SIG-M5 (cell line): ENCODE measurements around the gene FBL.
"Not testable (repeated sequence)": the region's sequence is repeated elsewhere in the genome, so short reads cannot be mapped to it uniquely, and the experiment has no call there.

Experiments used
- DNase-seq: peaks from one replicate; lab custom pipeline; 2025; lab: John Stamatoyannopoulos, UW

FBL gene

GRCh38 chr19:39876486-39876885, 30.3 kb upstream of the FBL start:
- not testable (repeated sequence) for DNase-seq

- DNase-seq = not testable (repeated sequence)
Measured at GRCh38 chr19:39875401-39875864, 29.3 kb upstream of the FBL start.

GRCh38 chr19:39874404-39874803, 28.2 kb upstream of the FBL start:
- no peak for DNase-seq

- DNase-seq = no peak
Measured at GRCh38 chr19:39873385-39873784, 27.2 kb upstream of the FBL start.

GRCh38 chr19:39871886-39872866, 26.0 kb upstream of the FBL start:
- DNase-seq = no peak

GRCh38 chr19:39871362-39871761, 25.2 kb upstream of the FBL start:
- no peak for DNase-seq

GRCh38 chr19:39870171-39870971, 24.2 kb upstream of the FBL start:
- DNase-seq = no peak

GRCh38 chr19:39867952-39868351, 21.8 kb upstream of the FBL start:
- no peak for DNase-seq

- no peak for DNase-seq
Measured at GRCh38 chr19:39867133-39867532, 21.0 kb upstream of the FBL start.

GRCh38 chr19:39865953-39866352, 19.8 kb upstream of the FBL start:
- DNase-seq = no peak

- DNase-seq = no peak
Measured at GRCh38 chr19:39865186-39865585, 19.0 kb upstream of the FBL start.

- no peak for DNase-seq
Measured at GRCh38 chr19:39864118-39864517, 17.9 kb upstream of the FBL start.

GRCh38 chr19:39858541-39858940, 12.4 kb upstream of the FBL start:
- DNase-seq = no peak

GRCh38 chr19:39852882-39853281, 6.7 kb upstream of the FBL start:
- no peak for DNase-seq

GRCh38 chr19:39850892-39851291, 4.7 kb upstream of the FBL start:
- no peak for DNase-seq

GRCh38 chr19:39848392-39848791, 2.2 kb upstream of the FBL start:
- no peak for DNase-seq

- DNase-seq = no peak
Measured at GRCh38 chr19:39847525-39847924, 1.3 kb upstream of the FBL start.

GRCh38 chr19:39846678-39847486, 703 bp upstream of the FBL start:
- no peak for DNase-seq

- DNase-seq = no peak
Measured at GRCh38 chr19:39845584-39845932, 621 bp downstream of the FBL start.

GRCh38 chr19:39845172-39845571, 1.0 kb downstream of the FBL start:
- DNase-seq = no peak

GRCh38 chr19:39843919-39844793, 2.0 kb downstream of the FBL start:
- no peak for DNase-seq
